Measurements from ENCODE around the gene PIGS. TPM values are rescaled to one million over a fixed set of nuclear protein-coding genes. Genes with fewer than 3 reads are reported as not detected.
A peak's percentile ranks its signal among the peaks of the same experiment; 100 is the strongest.

The PIGS gene
- total RNA-seq, 2 donors from 2014 or later: 33.2 to 38.9 TPM

GRCh38 chr17:28573521-28573920 lies 2.2 kb upstream of the PIGS start:
- ATAC-seq (replicated peaks): no peak
- H3K4me3 Mint-ChIP-seq: peak overlapping the region; percentile 97
- no peaks in the 10 kb centered on the region for H3K27me3 Mint-ChIP-seq
- peaks cover 76% of the 10 kb centered on the region for H3K36me3 Mint-ChIP-seq (ENCODE audit: low read depth)
- no peak overlapping the region for H3K27ac Mint-ChIP-seq
- H3K9me3 Mint-ChIP-seq: no peaks in the 10 kb centered on the region
- H3K4me1 Mint-ChIP-seq: peaks cover 23% of the 10 kb centered on the region

GRCh38 chr17:28573040-28573380 lies 1.7 kb upstream of the PIGS start:
- Mint-ChIP-seq H3K27me3 (no peaks in the 10 kb centered on the region), H3K4me3 (peak overlapping the region; percentile 97), H3K36me3 (ENCODE audit: low read depth) (peaks cover 76% of the 10 kb centered on the region), H3K9me3 (no peaks in the 10 kb centered on the region), H3K4me1 (peaks cover 28% of the 10 kb centered on the region), H3K27ac (peak overlapping the region; percentile 96)
- ATAC-seq (replicated peaks): no peak

GRCh38 chr17:28572259-28573039 lies 1.1 kb upstream of the PIGS start:
- H3K36me3 Mint-ChIP-seq (ENCODE audit: low read depth): peaks cover 76% of the 10 kb centered on the region
- no peak for ATAC-seq (replicated peaks)
- H3K27ac Mint-ChIP-seq: peak overlapping the region; percentile 96

GRCh38 chr17:28570716-28571360 lies 486 bp downstream of the PIGS start:
- Mint-ChIP-seq H3K27ac (peak overlapping the region; percentile 96), H3K4me3 (peak overlapping the region; percentile 97), H3K4me1 (peaks cover 39% of the 10 kb centered on the region), H3K27me3 (no peaks in the 10 kb centered on the region), H3K9me3 (no peaks in the 10 kb centered on the region), H3K36me3 (ENCODE audit: low read depth) (peaks cover 73% of the 10 kb centered on the region)
- peak; percentile 53 for ATAC-seq (replicated peaks)

More at GRCh38 chr17:28572259-28573039, 1.1 kb upstream of the PIGS start:
- Mint-ChIP-seq H3K9me3 (no peaks in the 10 kb centered on the region), H3K27me3 (no peaks in the 10 kb centered on the region), H3K4me3 (peak overlapping the region; percentile 97), H3K4me1 (peaks cover 34% of the 10 kb centered on the region)

GRCh38 chr17:28569446-28569845 lies 1.9 kb downstream of the PIGS start:
- Mint-ChIP-seq H3K27ac (peak overlapping the region; percentile 96), H3K4me1 (peaks cover 39% of the 10 kb centered on the region), H3K27me3 (no peaks in the 10 kb centered on the region), H3K36me3 (ENCODE audit: low read depth) (peaks cover 71% of the 10 kb centered on the region), H3K9me3 (no peaks in the 10 kb centered on the region), H3K4me3 (peak overlapping the region; percentile 97)
- no peak for ATAC-seq (replicated peaks)

- Mint-ChIP-seq H3K9me3 (no peaks in the 10 kb centered on the region), H3K36me3 (ENCODE audit: low read depth) (peaks cover 71% of the 10 kb centered on the region), H3K4me1 (peaks cover 32% of the 10 kb centered on the region), H3K27me3 (no peaks in the 10 kb centered on the region), H3K27ac (peak overlapping the region; percentile 76), H3K4me3 (peak overlapping the region; percentile 33)
- ATAC-seq (replicated peaks): no peak
These were observed 3.7 kb downstream of the PIGS start for GRCh38 chr17:28567604-28568003.

DNA sequence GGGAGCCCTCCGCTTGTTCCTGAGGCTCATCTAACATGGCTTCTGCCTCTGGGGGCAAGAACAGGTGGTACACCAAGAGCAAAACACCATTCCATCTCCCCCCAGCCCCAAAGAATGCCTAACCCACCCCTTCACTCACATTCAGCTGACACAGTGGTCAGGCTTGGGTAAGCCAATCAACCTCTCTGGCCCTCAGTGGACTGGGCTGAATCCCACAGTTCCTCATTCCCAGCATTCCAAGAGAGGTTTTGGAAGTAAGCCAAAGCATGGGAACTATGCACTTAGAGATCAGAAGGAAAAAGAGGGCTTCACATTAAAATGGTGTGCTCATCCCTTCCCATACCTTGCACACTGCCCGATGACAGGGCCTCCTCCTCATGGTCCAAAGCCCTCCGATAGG lies 7.8 kb downstream of the PIGS start:
- H3K4me3 Mint-ChIP-seq: no peak overlapping the region
- H3K4me1 Mint-ChIP-seq: peaks cover 15% of the 10 kb centered on the region
- peaks cover 93% of the 10 kb centered on the region for H3K36me3 Mint-ChIP-seq (ENCODE audit: low read depth)
- H3K27ac Mint-ChIP-seq: no peak overlapping the region
- no peaks in the 10 kb centered on the region for H3K9me3 Mint-ChIP-seq
- no peaks in the 10 kb centered on the region for H3K27me3 Mint-ChIP-seq
- no peak for ATAC-seq (replicated peaks)

DNA sequence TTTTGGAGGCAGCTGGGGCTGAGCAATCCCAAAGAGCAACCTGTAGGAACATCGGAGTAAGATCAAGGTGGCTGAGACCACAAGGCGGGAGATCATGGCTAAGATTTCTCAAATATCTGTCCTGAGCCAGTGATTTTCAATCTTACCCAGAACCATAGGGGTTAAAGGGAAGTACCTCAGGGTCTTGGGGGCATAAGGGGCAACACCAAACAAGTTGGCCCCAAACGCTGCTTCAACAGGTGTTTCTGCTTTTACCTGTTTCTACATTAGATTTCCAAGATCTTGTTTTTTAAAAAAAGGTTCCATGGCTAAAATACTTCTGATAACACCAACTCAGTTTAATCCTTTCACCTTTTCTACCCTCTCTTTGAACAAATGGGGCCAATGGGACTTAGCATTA lies 16.3 kb downstream of the PIGS start:
- H3K4me1 Mint-ChIP-seq: peaks cover 13% of the 10 kb centered on the region
- H3K4me3 Mint-ChIP-seq: no peak overlapping the region
- no peaks in the 10 kb centered on the region for H3K27me3 Mint-ChIP-seq

GRCh38 chr17:28554565-28554964 lies 16.8 kb downstream of the PIGS start:
- H3K27ac Mint-ChIP-seq: no peak overlapping the region
- peaks cover 16% of the 10 kb centered on the region for H3K4me1 Mint-ChIP-seq
- no peaks in the 10 kb centered on the region for H3K27me3 Mint-ChIP-seq
- H3K36me3 Mint-ChIP-seq (ENCODE audit: low read depth): peaks cover 80% of the 10 kb centered on the region
- no peak overlapping the region for H3K4me3 Mint-ChIP-seq
- H3K9me3 Mint-ChIP-seq: no peaks in the 10 kb centered on the region
- ATAC-seq (replicated peaks): no peak

More for the DNA sequence above, 16.3 kb downstream of the PIGS start:
- no peaks in the 10 kb centered on the region for H3K9me3 Mint-ChIP-seq
- no peak overlapping the region for H3K27ac Mint-ChIP-seq
- H3K36me3 Mint-ChIP-seq (ENCODE audit: low read depth): peaks cover 84% of the 10 kb centered on the region
- ATAC-seq (replicated peaks): no peak

- H3K4me1 Mint-ChIP-seq: peaks cover 28% of the 10 kb centered on the region
These were observed 18.3 kb downstream of the PIGS start for GRCh38 chr17:28553000-28553505.

GRCh38 chr17:28552176-28552999 lies 18.9 kb downstream of the PIGS start, which contains the start of gene UNC119:
TSS of gene UNC119 (minus strand) at chr17:28552624. CDS start at chr17:28552557, 67 bp downstream.
- H3K9me3 Mint-ChIP-seq: no peaks in the 10 kb centered on the region
- peaks cover 31% of the 10 kb centered on the region for H3K4me1 Mint-ChIP-seq
- no peaks in the 10 kb centered on the region for H3K27me3 Mint-ChIP-seq
- peaks cover 64% of the 10 kb centered on the region for H3K36me3 Mint-ChIP-seq (ENCODE audit: low read depth)
- peak within 1 kb of the TSS; percentile 96 for H3K4me3 Mint-ChIP-seq
- ATAC-seq (replicated peaks): peak; percentile 86
- H3K27ac Mint-ChIP-seq: peak within 1 kb of the TSS; percentile 90

More at GRCh38 chr17:28553000-28553505, 18.3 kb downstream of the PIGS start:
- H3K27ac Mint-ChIP-seq: peak overlapping the region; percentile 57
- peak overlapping the region; percentile 96 for H3K4me3 Mint-ChIP-seq
- ATAC-seq (replicated peaks): no peak
- peaks cover 68% of the 10 kb centered on the region for H3K36me3 Mint-ChIP-seq (ENCODE audit: low read depth)
- no peaks in the 10 kb centered on the region for H3K27me3 Mint-ChIP-seq
- no peaks in the 10 kb centered on the region for H3K9me3 Mint-ChIP-seq

DNA sequence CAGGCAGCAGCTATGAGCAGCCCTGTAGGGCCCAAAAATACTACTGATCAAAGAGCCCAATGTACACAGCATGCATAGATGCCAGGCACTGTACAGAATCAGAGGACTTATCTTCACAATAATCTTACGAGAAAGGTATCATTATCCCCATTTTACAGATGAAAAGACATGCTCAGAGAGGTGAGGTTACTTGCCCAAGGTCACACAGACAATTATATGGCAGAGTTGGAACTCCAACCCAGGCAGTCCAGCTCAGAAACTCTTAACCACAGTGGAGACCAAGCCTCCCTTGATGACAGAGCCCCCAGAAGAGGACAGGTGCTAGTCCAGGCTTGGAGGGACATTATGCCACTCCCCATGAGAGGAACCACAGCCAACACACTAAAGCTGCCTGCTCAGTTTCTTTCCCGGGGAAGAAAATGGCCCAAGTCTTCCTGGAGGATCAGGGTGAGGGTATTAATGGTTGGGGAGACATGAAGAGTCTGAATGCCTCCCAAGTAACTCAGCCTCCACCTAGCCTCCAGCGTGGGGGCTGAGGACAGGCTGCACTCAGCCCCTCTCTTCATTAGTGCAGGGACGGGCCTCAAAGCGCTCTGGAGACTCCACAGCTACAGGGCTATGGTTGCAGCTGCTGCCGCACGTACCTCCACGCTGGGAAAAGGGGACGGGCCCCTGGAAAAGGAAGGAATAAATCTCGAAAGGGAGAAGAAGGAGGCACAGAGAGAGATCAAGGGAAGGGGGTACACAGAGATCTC lies 19.7 kb downstream of the PIGS start:
- Mint-ChIP-seq H3K36me3 (ENCODE audit: low read depth) (peaks cover 56% of the 10 kb centered on the region), H3K4me1 (peaks cover 31% of the 10 kb centered on the region), H3K27me3 (no peaks in the 10 kb centered on the region), H3K4me3 (peak overlapping the region; percentile 96), H3K9me3 (no peaks in the 10 kb centered on the region), H3K27ac (peak overlapping the region; percentile 90)
- ATAC-seq (replicated peaks): no peak

DNA sequence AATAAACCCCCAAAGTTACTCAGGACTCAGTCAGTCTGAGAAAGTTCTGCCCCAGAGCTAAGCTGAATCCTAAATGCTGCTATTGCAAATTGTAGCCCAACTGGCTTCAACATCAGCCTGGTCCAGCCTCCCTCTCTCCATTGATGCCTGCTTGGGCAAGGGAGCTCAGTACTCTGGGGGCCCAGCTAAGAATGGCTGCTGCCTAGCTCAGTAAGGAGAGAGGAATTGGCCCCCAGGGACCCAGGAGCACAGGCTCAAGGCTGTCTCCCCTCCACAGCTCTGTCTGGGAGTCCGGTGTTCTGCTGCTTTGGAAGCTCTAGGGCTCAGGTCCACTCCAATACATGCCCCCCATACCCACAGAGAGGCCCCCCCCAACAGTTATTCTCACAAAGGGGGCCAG lies 20.5 kb downstream of the PIGS start:
- Mint-ChIP-seq H3K4me3 (peak overlapping the region; percentile 96), H3K27ac (peak overlapping the region; percentile 90)
- no peak for ATAC-seq (replicated peaks)

More for the DNA sequence above, 20.5 kb downstream of the PIGS start:
- H3K27me3 Mint-ChIP-seq: no peaks in the 10 kb centered on the region
- peaks cover 49% of the 10 kb centered on the region for H3K36me3 Mint-ChIP-seq (ENCODE audit: low read depth)
- H3K9me3 Mint-ChIP-seq: no peaks in the 10 kb centered on the region
- H3K4me1 Mint-ChIP-seq: peaks cover 31% of the 10 kb centered on the region

All from activated T-helper 17 cell treated with anti-CD3 and anti-CD28 coated beads, Interleukin-2, amount 50 U/mL, for 72 hours (primary cell).